GM23248 (cell line): ENCODE results near the gene L1CAM. TPM values are rescaled to one million over a fixed set of nuclear protein-coding genes. Genes with fewer than 3 reads are reported as not detected.

Source experiments
- DNase-seq: peaks from one replicate; pipeline ENCODE4 v3.0.0-alpha.2; 2015
- H2AFZ ChIP-seq: fragments of 200-600 bp; sonication (generic); 2 replicates; pipeline ENCODE4 v1.6.1; 2016; ENCODE audit warnings: antibody characterized with exemption
- H3F3A ChIP-seq: fragments of 200-600 bp; sonication (generic); 2 replicates; pipeline ENCODE4 v1.6.1; 2016; ENCODE audit warnings: mild to moderate bottlenecking, antibody characterized with exemption, mixed run types; ENCODE audit not compliant: insufficient read depth
- H3K27ac ChIP-seq: fragments of 200-600 bp; sonication (generic); 2 replicates; pipeline ENCODE4 v1.5.1; 2016; ENCODE audit warnings: mild to moderate bottlenecking
- H3K27me3 ChIP-seq: fragments of 200-600 bp; sonication (generic); replicated peaks from 2 replicates; pipeline ENCODE4 v1.6.1; 2016; ENCODE audit warnings: mild to moderate bottlenecking; ENCODE audit not compliant: insufficient read depth
- H3K36me3 ChIP-seq: fragments of 200-600 bp; sonication (generic); 2 replicates; pipeline ENCODE4 v1.6.1; 2016; ENCODE audit warnings: low read depth, mild to moderate bottlenecking
- H3K4me1 ChIP-seq: fragments of 200-600 bp; sonication (generic); 2 replicates; pipeline ENCODE4 v1.6.1; 2016; ENCODE audit warnings: mild to moderate bottlenecking; ENCODE audit not compliant: insufficient read depth
- H3K4me2 ChIP-seq: fragments of 200-600 bp; sonication (generic); one replicate; pipeline ENCODE4 v1.6.1; 2016; ENCODE audit warnings: mild to moderate bottlenecking; ENCODE audit not compliant: unreplicated experiment
- H3K4me3 ChIP-seq: fragments of 200-600 bp; sonication (generic); 2 replicates; pipeline ENCODE4 v1.5.1; 2016; ENCODE audit warnings: mild to moderate bottlenecking
- H3K79me2 ChIP-seq: fragments of 200-600 bp; sonication (generic); 2 replicates; pipeline ENCODE4 v1.6.1; 2016; ENCODE audit warnings: mild to moderate bottlenecking; ENCODE audit not compliant: insufficient read depth
- H3K9ac ChIP-seq: fragments of 200-600 bp; sonication (generic); 2 replicates; pipeline ENCODE4 v1.6.1; 2016; ENCODE audit warnings: mild to moderate bottlenecking
- H3K9me2 ChIP-seq: fragments of 200-600 bp; sonication (generic); 2 replicates; pipeline ENCODE4 v1.6.1; 2016; ENCODE audit warnings: mixed run types, mild to moderate bottlenecking, moderate library complexity; ENCODE audit not compliant: insufficient read depth
- H3K9me3 ChIP-seq: fragments of 200-600 bp; sonication (generic); one replicate; pipeline ENCODE4 v1.6.1; 2017; ENCODE audit warnings: low read depth
- H4K20me1 ChIP-seq: fragments of 200-600 bp; sonication (generic); 2 replicates; pipeline ENCODE4 v1.6.0; 2016; ENCODE audit not compliant: insufficient read depth
- EZH2 ChIP-seq: fragments of 200-600 bp; sonication (generic); IDR thresholded peaks from 2 replicates; pipeline ENCODE4 v1.6.1; 2018; ENCODE audit warnings: antibody characterized with exemption, mild to moderate bottlenecking; ENCODE audit not compliant: insufficient read depth, poor library complexity, severe bottlenecking
- EZH2phosphoT487 ChIP-seq: fragments of 200-600 bp; sonication (generic); IDR thresholded peaks from 2 replicates; pipeline ENCODE4 v1.6.1; 2018; ENCODE audit warnings: antibody characterized with exemption, moderate library complexity, mild to moderate bottlenecking, low read depth; ENCODE audit not compliant: insufficient read depth
- WGBS, 2 experiments: methylation state at CpG; one replicate each; pipeline ENCODE4 v1.1.6; 2015 to 2017; ENCODE audit warnings: low lambda C conversion rate in 2 of 2, low coverage in 1 of 2; ENCODE audit errors: missing lambda C conversion rate in 2 of 2; 5-methylcytosine and 5-hydroxymethylcytosine counted together
- in situ Hi-C: fragments of 300-500 bp; cut with MboI; formaldehyde crosslinking; loops from 2 replicates; pipeline ENCODE4 v1.15.0; 2020
- polyA plus RNA-seq: library from polyadenylated mRNA; unstranded; fragments of >200 nt; fragmentation: Nextera tagmentation; extraction: Ambion mirVana; gene quantifications from 2 replicates; pipeline ENCODE4 v1.2.1, GENCODE V29; 2016
- total RNA-seq: library from RNA; depleted of rRNA; stranded (reverse); fragments of >200 nt; shearing (Covaris generic); gene quantifications from 2 replicates; pipeline ENCODE4 v1.2.3, GENCODE V29; 2014

L1CAM gene
- total and polyA plus RNA-seq, 2 experiments from 2014 or later = 0.38 to 1.9 TPM

GRCh38 chrX:153906126-153906917 lies 20.3 kb upstream of the L1CAM start:
- Histone ChIP-seq H4K20me1 (no peaks in the 10 kb centered on the region), H3K79me2 (no peaks in the 10 kb centered on the region), H3K4me3 (no peak overlapping the region), H2AFZ (no peak overlapping the region), H3K27me3 (no peaks in the 10 kb centered on the region), H3K4me2 (no peak overlapping the region), H3F3A (no peaks in the 10 kb centered on the region), H3K9ac (no peak overlapping the region), H3K9me2 (no peaks in the 10 kb centered on the region), H3K27ac (no peak overlapping the region), H3K36me3 (no peaks in the 10 kb centered on the region), H3K4me1 (no peaks in the 10 kb centered on the region), H3K9me3 (no peaks in the 10 kb centered on the region)
- 51 to 54% methylated on average over 7 to 13 of the region's 27 CpGs for WGBS, 2 experiments
- DNase-seq = no peak
- in situ Hi-C loops = no loop called here
- no peak for TF ChIP-seq EZH2
- TF ChIP-seq EZH2phosphoT487 = no peak

- in situ Hi-C loops = no loop called here
- DNase-seq = no peak
- Histone ChIP-seq H3K4me1 (0 out of 2 replicates have a peak, but pooled peaks cover under 1% of the 10 kb centered on the region), H3K27me3 (no peaks in the 10 kb centered on the region), H2AFZ (no peak overlapping the region), H3K79me2 (no peaks in the 10 kb centered on the region), H3K9me2 (no peaks in the 10 kb centered on the region), H3F3A (no peaks in the 10 kb centered on the region), H3K27ac (no peak overlapping the region), H3K36me3 (no peaks in the 10 kb centered on the region), H3K4me3 (no peak overlapping the region), H4K20me1 (no peaks in the 10 kb centered on the region), H3K4me2 (no peak overlapping the region), H3K9me3 (no peaks in the 10 kb centered on the region), H3K9ac (no peak overlapping the region)
- TF ChIP-seq EZH2phosphoT487 (no peak), EZH2 (no peak)
- 88 to 91% methylated on average over 10 to 30 of the region's 32 CpGs for WGBS, 2 experiments
These were observed 19.6 kb upstream of the L1CAM start for GRCh38 chrX:153905481-153906095.

DNA sequence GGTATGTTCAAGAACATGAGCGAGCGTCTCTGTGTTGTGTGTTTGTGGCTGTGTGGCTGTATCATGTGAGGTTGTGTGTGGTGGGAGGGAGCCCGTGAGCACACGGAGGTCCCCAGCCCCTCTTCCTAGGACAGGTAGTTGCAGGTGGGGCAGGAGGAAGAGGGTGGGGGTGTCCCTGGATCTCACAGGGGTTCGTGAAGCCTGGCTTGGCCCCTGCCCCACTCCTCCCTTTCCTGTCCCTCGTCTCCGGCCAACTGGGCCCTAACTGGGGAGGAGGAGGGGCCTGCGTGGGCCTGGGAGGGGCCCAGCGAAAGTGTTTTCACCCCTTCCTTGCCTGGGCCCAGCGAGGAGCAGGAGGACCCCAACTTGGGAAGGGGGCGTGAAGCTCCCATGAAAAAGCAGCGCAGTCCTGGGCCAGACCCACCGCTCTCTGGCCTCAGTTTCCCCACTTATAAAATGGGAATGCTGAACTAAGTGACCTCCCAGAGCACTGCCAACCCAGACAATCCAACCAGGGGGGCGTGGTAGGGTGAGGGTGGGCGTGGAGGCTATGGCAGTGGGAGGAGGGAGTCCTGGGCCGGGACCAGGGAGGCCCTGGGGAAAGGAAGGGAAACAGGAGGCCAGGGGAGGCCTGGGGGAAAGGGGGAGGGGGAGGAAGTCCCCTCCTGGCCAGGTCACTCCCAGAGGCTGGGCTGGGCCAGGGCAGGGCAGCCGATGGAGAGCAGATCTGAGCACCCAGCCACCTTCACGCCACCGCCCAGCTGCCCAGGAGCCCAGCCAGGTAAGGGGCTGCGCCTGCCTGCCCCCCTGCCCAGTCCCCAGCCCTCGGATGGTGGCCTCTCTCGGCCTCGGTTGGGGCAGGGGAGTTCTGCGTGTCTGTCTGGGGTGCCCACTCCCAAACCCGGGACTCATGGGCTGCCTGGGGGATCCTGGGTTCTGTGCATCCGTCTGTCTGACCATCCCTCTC lies 18.3 kb upstream of the L1CAM start, which contains the start of gene AVPR2:
TSS of gene AVPR2 (plus strand) at position 683 of the 967 bp plus-strand sequence. CDS start 473 bp downstream, outside the sequence.
- in situ Hi-C loops = no loop called here
- WGBS, 2 experiments = 40 to 43% methylated on average over 4 to 11 of the region's 26 CpGs
- H2AFZ ChIP-seq = no peak within 1 kb of the TSS
- H3K4me1 ChIP-seq = 0 out of 2 replicates have a peak, but pooled peaks cover 3% of the 10 kb centered on the region
- no peaks in the 10 kb centered on the region for H3K9me2 ChIP-seq
- no peaks in the 10 kb centered on the region for H3K36me3 ChIP-seq
- no peaks in the 10 kb centered on the region for H3K27me3 ChIP-seq
- TF ChIP-seq EZH2phosphoT487 = no peak
- TF ChIP-seq EZH2 = no peak
- H3K9me3 ChIP-seq = no peaks in the 10 kb centered on the region
- H4K20me1 ChIP-seq = no peaks in the 10 kb centered on the region
- no peak within 1 kb of the TSS for H3K9ac ChIP-seq
- DNase-seq = no peak
- H3K4me2 ChIP-seq = no peak within 1 kb of the TSS
- H3K4me3 ChIP-seq = no peak within 1 kb of the TSS
- no peak within 1 kb of the TSS for H3K27ac ChIP-seq
- H3K79me2 ChIP-seq = no peaks in the 10 kb centered on the region
- no peaks in the 10 kb centered on the region for H3F3A ChIP-seq
